Testis (tissue), 3 donors: ENCODE data around the gene MYO9B. TPM values are rescaled to one million over a fixed set of nuclear protein-coding genes. Genes with fewer than 3 reads are reported as not detected.

Source experiments
- DNase-seq: peaks from one replicate; pipeline ENCODE4 v3.0.0-alpha.2; 2019
- H3K27ac ChIP-seq, 2 donors: fragments of 200-600 bp; sonication (generic); one replicate each; pipeline ENCODE4 v1.5.1; 2019
- H3K27me3 ChIP-seq: fragments of 200-600 bp; sonication (generic); one replicate; pipeline ENCODE4 v1.5.1; 2019
- H3K36me3 ChIP-seq: fragments of 200-600 bp; sonication (generic); one replicate; pipeline ENCODE4 v1.5.1; 2017; ENCODE audit warnings: low read depth; ENCODE audit errors: missing control alignments
- H3K4me1 ChIP-seq: fragments of 200-600 bp; sonication (generic); one replicate; pipeline ENCODE4 v1.5.1; 2019
- H3K4me3 ChIP-seq, 2 donors: fragments of 200-600 bp; sonication (generic); one replicate each; pipeline ENCODE4 v1.5.1; 2017 to 2019
- H3K9me3 ChIP-seq: fragments of 200-600 bp; sonication (generic); one replicate; pipeline ENCODE4 v1.5.1; 2017
- POLR2A ChIP-seq: fragments of 450-650 bp; IDR thresholded peaks from one replicate; pipeline ENCODE4 v1.6.1; 2017; ENCODE audit warnings: antibody characterized with exemption, mild to moderate bottlenecking, moderate library complexity
- WGBS, 2 donors: methylation state at CpG; one replicate each; pipeline ENCODE4 v1.1.5; 2018; 5-methylcytosine and 5-hydroxymethylcytosine counted together
- intact Hi-C: fragments of 100-400 bp; cut with DNase I; formaldehyde crosslinking; loops from one replicate; pipeline ENCODE4 v1.15.1; 2023; ENCODE audit warnings: low total_unique reads
- polyA plus RNA-seq: library from polyadenylated mRNA; stranded (reverse); fragments of 350-450 nt; fragmentation: Illumina TruSeq; extraction: RNeasy Lipid Tissue Mini Kit (QIAGEN cat#74804); gene quantifications from one replicate; pipeline ENCODE4 v1.2.3, GENCODE V29; 2014; ENCODE audit warnings: low read depth, low replicate concordance; ENCODE audit not compliant: insufficient read depth
- total RNA-seq, 2 donors: library from RNA; depleted of rRNA; stranded (reverse); fragments of >200 nt; gene quantifications; one replicate each; pipeline ENCODE4 v1.2.3, GENCODE V29; 2016
- TF ChIP-seq, protein P1 (sequence below), 3 experiments: fragments of 450-650 bp in 2 of 3; fragments of 200-600 bp in 1 of 3; sonication (generic) in 1 of 3; IDR thresholded peaks; one replicate each; pipeline ENCODE4 v1.5.1; 2016 to 2019; ENCODE audit warnings: antibody characterized with exemption in 3 of 3, mild to moderate bottlenecking in 2 of 3, moderate library complexity in 1 of 3

MYO9B gene
- total and polyA plus RNA-seq, 3 donors from 2014 or later = 121 to 407 (median 407) TPM

DNA sequence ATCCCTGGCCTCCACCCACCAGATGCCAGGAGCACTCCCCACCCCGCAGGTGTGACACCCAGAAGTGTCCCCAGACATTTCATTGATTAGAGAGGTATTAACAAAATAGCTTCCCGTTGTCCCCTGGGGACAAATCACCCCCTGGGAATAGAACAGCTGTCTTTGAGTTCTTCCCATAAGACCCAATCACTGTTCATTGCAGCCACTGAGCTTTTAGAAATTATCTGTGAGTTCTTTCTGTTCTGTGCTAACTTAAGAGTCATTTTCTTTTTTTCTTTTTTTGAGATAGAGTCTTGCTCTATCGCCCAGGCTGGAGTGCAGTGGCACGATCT, 32.8 kb downstream of the MYO9B start:
- H3K27me3 ChIP-seq = no peaks in the 10 kb centered on the region
- peaks cover 38% of the 10 kb centered on the region for H3K4me1 ChIP-seq
- H3K27ac ChIP-seq = peak overlapping the region; percentile 46 to 73
- TF ChIP-seq, protein P1, sequence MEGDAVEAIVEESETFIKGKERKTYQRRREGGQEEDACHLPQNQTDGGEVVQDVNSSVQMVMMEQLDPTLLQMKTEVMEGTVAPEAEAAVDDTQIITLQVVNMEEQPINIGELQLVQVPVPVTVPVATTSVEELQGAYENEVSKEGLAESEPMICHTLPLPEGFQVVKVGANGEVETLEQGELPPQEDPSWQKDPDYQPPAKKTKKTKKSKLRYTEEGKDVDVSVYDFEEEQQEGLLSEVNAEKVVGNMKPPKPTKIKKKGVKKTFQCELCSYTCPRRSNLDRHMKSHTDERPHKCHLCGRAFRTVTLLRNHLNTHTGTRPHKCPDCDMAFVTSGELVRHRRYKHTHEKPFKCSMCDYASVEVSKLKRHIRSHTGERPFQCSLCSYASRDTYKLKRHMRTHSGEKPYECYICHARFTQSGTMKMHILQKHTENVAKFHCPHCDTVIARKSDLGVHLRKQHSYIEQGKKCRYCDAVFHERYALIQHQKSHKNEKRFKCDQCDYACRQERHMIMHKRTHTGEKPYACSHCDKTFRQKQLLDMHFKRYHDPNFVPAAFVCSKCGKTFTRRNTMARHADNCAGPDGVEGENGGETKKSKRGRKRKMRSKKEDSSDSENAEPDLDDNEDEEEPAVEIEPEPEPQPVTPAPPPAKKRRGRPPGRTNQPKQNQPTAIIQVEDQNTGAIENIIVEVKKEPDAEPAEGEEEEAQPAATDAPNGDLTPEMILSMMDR (IDR thresholded peaks at IDR 0.05) = no peak
- TF ChIP-seq POLR2A = no peak
- intact Hi-C loops = no loop called here
- no peaks in the 10 kb centered on the region for H3K9me3 ChIP-seq
- no peaks in the 10 kb centered on the region for H3K36me3 ChIP-seq
- no peak overlapping the region for H3K4me3 ChIP-seq
- no peak for DNase-seq
- 40 to 54% methylated on average over 4 of the region's 4 CpGs for WGBS, 2 donors

- Histone ChIP-seq H3K36me3 (no peaks in the 10 kb centered on the region), H3K27ac (peak overlapping the region; percentile 39 to 50), H3K4me1 (peaks cover 42% of the 10 kb centered on the region), H3K27me3 (no peaks in the 10 kb centered on the region), H3K4me3 (no peak overlapping the region), H3K9me3 (no peaks in the 10 kb centered on the region)
- no peak for TF ChIP-seq POLR2A
- TF ChIP-seq, protein P1 (IDR thresholded peaks at IDR 0.05) = no peak
- 85 to 93% methylated on average over 9 of the region's 9 CpGs for WGBS, 2 donors
- no peak for DNase-seq
- intact Hi-C loops = no loop called here
Observed at GRCh38 chr19:17109300-17109699, 33.7 kb downstream of the MYO9B start.

DNA sequence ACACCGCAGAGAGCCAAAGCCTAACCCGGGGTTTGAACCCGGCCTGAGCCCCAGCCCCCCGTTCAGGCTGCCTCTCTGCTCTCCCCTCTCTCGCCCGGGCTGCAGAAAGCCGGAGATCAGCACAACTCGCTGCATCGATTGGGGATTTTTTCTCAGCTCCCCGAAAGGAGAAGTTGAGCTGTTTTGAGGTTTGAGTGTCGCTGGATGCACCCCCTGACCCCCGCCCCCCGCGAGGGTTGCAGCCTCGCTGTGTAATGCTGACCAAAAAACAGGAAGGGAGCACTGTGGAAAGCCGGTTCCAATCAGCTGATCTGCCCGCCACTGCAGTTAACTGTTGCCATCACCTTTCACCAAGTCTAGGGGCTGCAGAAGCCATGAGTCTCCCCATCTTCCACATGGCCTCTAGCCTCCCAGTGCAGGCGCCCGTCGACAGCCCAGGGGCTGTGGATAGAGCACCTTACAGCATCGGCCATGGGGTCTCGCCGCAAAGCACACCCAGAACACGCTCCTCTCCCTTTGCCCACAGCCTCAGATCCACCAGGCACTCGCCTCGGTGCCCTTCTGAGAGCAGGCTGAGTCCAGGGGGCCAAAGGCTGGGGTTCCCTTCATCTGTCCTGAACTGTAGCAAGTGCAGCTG, 34.5 kb downstream of the MYO9B start:
- intact Hi-C loops = no loop called here
- 86 to 89% methylated on average over 24 to 26 of the region's 26 CpGs for WGBS, 2 donors
- H3K4me1 ChIP-seq = peaks cover 42% of the 10 kb centered on the region
- H3K27me3 ChIP-seq = no peaks in the 10 kb centered on the region
- no peak overlapping the region for H3K4me3 ChIP-seq
- H3K36me3 ChIP-seq = no peaks in the 10 kb centered on the region
- peak overlapping the region in 1 of 2 donors; percentile 50 for H3K27ac ChIP-seq
- TF ChIP-seq, protein P1 (IDR thresholded peaks at IDR 0.05) = no peak
- H3K9me3 ChIP-seq = no peaks in the 10 kb centered on the region
- DNase-seq = peak; percentile 42

- 91 to 97% methylated on average over 10 of the region's 10 CpGs for WGBS, 2 donors
- Histone ChIP-seq H3K4me3 (no peak overlapping the region), H3K27ac (no peak overlapping the region), H3K36me3 (no peaks in the 10 kb centered on the region), H3K4me1 (peaks cover 42% of the 10 kb centered on the region), H3K27me3 (no peaks in the 10 kb centered on the region), H3K9me3 (no peaks in the 10 kb centered on the region)
- no peak for DNase-seq
- TF ChIP-seq, protein P1 (IDR thresholded peaks at IDR 0.05) = no peak
- no peak for TF ChIP-seq POLR2A
- intact Hi-C loops = no loop called here
Observed at GRCh38 chr19:17110599-17110966, 35.0 kb downstream of the MYO9B start.

DNA sequence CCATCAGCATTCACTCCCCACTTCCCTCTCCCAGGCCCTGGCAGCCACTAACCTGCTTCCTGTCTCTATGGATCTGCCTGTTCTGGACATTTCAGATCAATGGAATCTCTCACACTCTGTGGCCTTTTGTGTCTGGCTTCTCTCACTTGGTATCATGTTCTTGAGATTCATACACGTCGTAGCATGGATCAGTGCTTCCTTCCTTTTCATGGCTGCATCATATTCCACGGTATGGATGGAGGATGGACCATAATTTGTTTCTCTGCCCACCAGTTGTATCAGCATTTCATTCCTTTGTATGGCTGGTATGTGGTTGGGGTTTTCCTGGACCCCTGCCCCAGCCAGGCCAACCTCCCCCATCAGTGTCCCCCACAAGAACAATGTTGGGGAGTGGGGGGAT, 36.2 kb downstream of the MYO9B start:
- no peaks in the 10 kb centered on the region for H3K9me3 ChIP-seq
- no peak overlapping the region for H3K27ac ChIP-seq
- H3K4me1 ChIP-seq = peaks cover 42% of the 10 kb centered on the region
- 84 to 93% methylated on average over 3 of the region's 3 CpGs for WGBS, 2 donors
- no peak for DNase-seq
- H3K27me3 ChIP-seq = no peaks in the 10 kb centered on the region
- no peak for TF ChIP-seq POLR2A
- TF ChIP-seq, protein P1 (IDR thresholded peaks at IDR 0.05) = no peak
- H3K36me3 ChIP-seq = no peaks in the 10 kb centered on the region
- H3K4me3 ChIP-seq = no peak overlapping the region
- intact Hi-C loops = no loop called here
